Stimulated activated CD8-positive, alpha-beta memory T cell treated with anti-CD3 and anti-CD28 coated beads, Interleukin-15, amount 100 ng/mL, for 4 hours (primary cell): ENCODE results near the gene AK5.
A peak's percentile ranks its signal among the peaks of the same experiment; 100 is the strongest.

Experiments used
- DNase-seq, 2 donors: peaks; one replicate each; pipeline ENCODE4 v3.0.0-alpha.2; 2020; ENCODE audit warnings: low read depth in 2 of 2

AK5 gene

DNA sequence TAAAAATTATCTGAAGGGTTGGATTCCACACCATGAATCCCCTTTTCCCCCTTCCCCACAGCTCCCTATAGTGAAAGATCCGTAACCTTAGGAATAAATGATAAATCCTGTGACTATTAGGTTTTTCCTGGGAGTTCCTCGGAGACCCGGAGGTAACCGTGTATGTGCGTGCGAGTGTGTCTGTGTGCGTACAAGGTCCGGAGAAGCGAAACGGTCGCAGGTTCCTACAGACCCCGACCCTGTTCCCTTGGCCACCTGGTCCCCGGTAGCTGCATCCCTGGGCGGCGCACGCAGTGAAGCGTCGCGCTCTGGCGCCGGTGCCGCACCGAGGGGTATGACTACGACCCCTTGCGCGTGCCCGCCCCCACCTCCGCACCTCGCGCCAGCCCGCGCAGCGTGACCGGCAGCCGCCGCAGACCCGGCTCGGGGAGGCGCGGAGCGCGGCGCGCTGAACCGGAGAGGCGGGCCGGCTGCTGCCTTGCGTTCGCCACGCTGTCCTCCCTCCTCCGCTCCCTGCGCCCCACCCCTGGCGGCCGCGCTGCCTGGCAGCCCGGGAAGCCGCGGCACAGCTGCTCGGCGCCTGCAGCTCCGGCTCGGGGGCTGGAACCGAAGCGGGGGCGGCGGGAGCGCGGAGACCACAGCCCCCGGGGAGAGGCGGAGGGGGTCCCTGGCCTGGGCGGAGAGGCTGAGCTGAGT lies at the start of gene AK5:
TSS of gene AK5 (plus strand) at position 529 of the 696 bp plus-strand sequence. CDS start 295 bp downstream, outside the sequence.
- peak in 1 of 2 donors; percentile 29 for DNase-seq

GRCh38 chr1:77232829-77233228 lies 49.0 kb upstream of the AK5 start:
- DNase-seq = no peak

DNA sequence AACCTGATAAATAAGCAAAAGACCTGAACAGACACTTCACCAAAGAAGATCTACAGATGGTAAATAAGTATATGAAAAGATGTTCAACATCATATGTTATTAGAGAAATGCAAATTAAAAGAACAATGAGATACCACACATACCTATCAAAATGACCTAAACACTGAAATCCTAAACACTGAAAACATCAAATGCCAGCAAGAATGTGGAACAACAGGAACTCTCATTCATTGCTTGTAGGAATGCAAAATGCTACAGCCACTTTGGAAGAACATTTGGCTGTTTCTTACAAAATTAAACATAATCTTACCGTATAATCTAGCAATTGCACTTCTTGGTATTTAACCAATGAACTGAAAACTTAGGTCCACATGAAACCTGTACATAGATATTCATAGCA lies 47.7 kb upstream of the AK5 start:
- no peak for DNase-seq

GRCh38 chr1:77234943-77235342 lies 46.9 kb upstream of the AK5 start:
- DNase-seq = no peak

- no peak for DNase-seq
Measured at GRCh38 chr1:77238462-77238861, 43.4 kb upstream of the AK5 start.

DNA sequence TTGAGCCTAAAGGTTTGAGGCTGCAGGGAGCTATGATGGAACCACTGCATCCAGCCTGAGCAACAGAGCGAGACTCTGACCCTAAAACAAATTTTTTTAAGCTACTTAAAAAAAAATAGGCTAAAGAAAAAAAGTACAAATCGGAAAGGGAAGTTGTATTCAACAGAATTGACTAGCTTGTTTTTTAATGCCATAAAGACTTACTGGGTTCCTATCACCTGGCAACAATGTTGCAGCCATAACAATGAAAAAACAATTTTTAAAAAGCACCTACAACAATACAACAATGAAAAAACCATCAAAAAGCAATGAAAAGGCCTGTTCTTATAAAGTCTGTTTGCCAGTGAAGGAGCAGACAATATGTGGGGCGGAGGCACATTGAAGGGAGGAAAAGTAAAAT lies 42.5 kb upstream of the AK5 start:
- DNase-seq = no peak

DNA sequence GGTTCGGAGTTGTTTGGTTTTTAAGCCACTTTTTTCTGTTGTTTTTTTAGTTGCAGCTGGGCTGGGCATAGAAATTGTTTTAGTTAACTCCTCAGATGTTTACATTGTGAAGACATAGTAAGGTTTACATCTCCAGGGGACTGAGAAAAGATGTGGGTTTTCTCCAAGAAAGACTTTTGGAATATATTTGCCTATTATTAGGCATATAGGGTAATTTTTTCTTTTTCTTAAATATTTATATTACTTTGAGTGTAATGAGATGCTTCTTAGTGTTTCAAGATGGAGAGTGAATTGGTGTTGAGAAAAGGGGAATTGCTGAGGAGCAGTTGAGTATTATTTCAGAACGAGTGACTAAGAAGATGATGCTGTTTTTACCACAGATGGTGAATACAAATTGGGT lies 36.0 kb upstream of the AK5 start:
- no peak for DNase-seq

DNA sequence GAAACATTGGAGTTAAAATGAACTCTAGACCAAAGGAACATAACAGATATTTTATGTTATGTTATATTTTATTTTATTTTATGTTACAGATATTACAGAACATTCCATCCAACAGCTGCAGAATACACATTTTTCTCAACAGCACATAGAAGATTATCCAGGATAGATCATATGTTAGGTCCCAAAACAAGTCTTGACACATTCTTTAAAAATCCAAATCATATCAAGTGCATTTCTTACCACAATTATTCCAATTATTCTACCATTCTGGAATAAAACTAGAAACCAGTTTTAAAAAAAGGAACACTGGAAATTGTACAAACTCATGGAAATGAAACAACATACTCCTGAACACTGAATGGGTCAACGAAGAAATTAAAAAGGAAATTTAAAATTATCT lies 31.7 kb upstream of the AK5 start:
- no peak for DNase-seq

DNA sequence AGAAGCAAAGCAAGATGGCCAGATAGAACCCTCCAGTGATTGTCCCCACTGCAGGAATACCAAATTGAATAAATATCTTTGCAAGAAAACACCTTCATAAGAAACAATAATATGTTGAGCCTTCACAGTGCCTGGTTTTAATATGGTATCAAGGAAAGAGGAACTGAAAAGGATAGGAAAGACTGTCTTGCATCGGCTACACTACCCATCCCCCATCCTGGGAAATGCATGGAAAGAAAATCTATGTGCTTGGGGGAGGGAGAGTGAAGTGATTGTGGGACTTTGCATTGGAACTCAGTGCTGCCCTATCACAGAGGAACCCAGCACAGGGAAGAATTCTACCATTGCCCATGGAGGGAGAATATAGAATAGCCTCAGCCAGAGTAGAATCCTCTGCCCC lies 28.6 kb upstream of the AK5 start:
- DNase-seq = no peak

DNA sequence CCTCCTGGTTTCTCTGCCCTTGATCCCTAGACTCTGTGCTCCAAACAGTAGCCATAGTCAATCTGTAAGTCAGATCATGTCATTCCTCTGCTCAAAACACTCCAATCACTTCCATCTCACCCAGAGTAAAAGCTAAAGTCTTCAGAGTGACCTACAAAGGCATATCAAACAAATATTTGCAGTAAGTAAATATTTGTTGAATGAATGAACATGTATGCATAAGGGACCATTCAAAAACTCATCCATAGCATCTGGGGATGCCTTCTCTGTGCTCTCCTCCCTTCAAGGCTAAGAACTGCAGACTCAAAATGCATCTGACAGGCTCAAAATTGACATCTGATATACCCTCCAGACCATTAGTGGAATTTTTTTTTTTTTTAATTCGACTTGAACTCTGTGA lies 18.1 kb upstream of the AK5 start:
- no peak for DNase-seq

DNA sequence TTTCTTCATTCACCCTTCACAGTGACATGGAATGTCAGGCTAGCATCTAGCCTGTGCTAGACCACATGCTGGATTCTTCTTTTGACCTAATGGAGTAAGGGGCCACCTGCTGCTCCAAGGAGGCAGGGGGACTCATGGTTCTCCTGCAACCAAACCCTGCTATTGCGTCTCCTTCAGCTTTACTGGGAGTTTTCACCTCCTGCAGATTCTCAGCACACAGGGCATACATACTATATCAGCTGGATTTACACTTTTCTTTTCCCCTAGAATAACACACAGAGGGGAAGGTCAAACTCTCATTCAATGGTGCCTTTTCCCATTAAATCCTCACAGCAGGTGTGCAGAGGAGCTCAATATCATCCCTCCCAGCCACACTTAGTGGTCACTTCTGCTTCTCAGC lies 16.6 kb upstream of the AK5 start:
- DNase-seq = no peak

DNA sequence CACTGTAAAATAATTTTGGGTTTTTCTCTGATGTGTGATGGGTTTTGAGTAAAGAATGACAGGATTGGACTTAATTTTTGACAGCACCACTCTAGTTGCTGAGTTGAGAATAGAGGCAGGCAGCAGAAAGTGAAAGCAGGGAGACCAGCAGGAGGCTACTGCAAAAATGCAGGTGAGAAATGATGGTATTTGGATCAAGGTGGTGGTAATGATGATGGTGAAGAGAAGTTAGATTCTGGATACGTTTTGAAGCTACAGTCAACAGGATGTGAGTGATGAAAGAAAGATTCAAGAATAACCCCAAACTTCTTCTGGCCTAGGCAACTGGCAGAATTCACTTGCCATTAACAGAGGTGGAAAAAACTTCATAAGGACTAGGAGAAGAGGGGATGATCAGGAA lies 14.8 kb upstream of the AK5 start:
- DNase-seq = no peak

- no peak for DNase-seq
Measured at GRCh38 chr1:77271852-77272580, 9.8 kb upstream of the AK5 start.

DNA sequence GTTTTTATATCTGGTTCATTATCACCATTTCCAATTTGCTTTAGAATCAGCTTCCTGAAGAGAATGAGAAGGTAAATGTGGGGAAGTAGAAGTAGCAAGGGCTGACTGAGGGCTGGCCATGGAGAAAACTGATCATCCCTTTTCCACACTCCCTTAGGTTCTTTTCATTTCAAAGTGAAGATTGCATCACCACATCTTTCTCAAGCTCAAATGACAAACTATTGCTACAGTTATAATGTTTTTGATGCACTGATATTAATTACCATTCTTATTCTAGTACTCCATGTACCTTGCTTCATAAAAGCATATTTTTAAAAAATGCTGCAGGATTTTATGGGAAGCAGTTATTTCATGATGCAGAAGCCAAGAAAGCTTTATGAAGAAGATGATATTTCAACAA lies 7.9 kb upstream of the AK5 start:
- DNase-seq = no peak

GRCh38 chr1:77275194-77275593 lies 6.6 kb upstream of the AK5 start:
- no peak for DNase-seq

DNA sequence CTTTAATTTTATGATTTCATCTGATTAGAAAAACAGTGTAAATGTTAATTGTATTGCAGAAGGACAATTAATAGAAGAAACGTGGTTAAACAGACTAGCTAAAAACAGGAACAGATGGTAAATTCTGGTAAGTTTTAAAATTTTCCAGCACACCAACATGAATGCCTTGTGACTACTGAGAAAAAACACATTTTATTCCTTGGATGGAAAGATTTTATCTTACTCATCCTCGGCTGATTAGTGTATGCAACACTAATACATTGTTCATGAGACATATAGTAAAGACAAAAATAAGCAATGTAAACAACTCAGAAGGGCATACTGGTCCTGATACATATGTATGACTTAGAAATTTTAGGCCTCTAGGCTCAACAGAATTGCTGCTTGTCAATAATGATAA lies 4.9 kb upstream of the AK5 start:
- DNase-seq = no peak

DNA sequence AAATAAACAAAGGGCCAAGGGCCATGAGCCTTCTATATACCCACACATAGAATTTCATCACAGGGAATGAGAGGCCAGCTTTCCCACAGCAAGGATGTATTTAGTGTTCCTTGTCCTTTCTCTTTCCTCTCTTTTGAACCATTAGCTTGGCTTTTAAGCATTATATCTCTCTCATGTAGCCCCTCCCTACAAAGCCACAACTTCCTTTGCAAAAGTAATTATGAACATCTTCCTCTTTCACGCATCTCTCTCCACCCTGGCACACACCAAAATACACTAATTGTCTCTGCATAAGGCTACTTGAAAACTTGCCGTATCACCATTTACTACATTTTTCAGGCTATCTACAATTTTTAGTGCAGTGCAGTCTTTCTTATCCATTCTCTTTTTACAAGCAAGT lies 1.9 kb upstream of the AK5 start:
- DNase-seq = no peak

GRCh38 chr1:77280962-77281361 lies 857 bp upstream of the AK5 start:
- no peak for DNase-seq

DNA sequence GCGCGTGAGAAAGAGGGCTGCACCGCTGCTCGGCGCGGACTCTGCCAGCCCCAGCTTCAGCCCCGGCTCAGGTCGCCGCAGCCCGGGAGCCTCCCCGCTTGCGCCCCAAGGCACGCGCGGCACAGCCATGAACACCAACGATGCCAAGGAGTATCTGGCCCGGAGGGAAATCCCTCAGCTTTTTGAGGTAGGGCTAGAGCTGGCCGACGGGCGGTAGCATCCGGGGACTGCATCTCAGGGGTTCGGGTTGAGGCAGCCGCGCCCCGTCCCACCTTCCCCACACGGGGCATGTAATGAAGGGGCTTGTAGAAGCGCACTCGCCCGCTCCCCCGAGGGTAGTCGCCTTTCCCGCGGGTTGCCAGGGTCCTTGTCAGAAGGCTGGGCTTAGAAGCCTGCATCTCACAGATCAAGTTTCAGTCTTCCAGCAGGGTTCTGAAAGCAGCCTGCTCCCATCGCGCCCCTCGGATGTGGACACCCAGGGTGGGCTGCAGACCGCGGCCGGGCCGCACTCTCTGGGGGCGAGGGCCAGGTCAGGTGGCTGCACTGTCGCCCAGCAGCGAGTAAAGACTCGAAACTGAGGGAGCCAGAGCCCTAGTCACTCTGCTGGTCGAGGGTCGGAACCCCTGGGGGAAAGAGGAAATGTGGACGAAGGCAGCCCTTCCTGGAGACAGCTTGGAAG lies 507 bp downstream of the AK5 start:
- DNase-seq = peak in 1 of 2 donors; percentile 7

DNA sequence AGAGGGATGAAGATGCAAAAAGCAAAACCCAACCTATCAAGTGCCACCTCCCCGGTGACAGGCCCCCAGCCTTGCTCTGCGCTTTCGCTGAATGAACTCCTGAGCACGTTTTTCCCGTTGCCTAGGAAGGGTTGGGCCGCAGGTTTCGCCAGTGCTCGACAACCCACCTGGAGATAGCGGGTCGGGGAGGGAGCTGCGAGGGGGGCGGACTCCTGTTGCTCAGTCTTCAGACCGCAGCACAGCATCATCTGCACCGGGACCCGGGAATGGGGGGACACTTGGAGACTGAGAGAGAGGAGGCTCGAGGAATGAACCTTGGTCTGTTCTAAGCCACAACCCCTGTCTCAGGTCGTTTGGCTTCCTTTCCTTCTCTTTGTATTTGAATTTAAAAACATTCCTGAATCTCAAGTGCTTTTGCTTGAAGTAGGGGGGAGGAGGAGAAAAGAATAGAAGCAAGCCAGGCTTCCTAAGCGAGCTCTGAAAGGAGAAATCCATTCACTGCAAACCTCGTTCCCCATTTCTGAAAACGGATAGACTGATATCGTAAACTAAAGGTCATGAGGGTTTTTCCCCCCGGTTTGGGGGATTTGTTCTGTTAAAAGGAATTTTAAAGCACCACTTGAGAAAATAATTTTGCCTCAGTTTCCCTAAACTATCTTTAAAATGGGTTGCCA lies 1.2 kb downstream of the AK5 start:
- no peak for DNase-seq

GRCh38 chr1:77283701-77284425 lies 2.0 kb downstream of the AK5 start:
- DNase-seq = no peak

DNA sequence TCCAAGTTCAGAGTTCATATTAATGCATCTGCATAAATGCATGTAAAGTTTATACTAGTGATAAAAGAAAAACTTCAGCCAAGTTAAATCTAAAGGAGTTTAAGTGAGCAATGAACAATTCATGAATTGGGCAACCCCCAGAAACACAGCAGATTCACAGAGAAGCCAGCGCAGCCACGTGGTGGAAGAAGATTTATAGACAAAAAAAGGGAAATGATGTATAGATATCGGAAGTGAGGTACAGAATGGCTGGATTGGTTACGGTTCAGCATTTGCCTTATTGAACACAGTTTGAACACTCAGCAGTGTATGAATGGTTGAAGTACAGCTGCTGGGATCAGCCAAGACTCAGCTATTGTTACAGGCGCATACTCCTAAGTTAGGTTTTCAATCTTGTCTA lies 5.7 kb downstream of the AK5 start:
- DNase-seq = no peak
